NB4 (cell line): Measurements from ENCODE around the gene BTBD16.

Experiments
- DNase-seq: peaks from one replicate; pipeline ENCODE4 v3.0.0; 2010; ENCODE audit warnings: low read depth
- H3K4me3 ChIP-seq: one replicate; pipeline ENCODE4 v1.5.1; 2011; ENCODE audit warnings: mild to moderate bottlenecking, low read depth, low read length, moderate library complexity
- MAX ChIP-seq: IDR thresholded peaks from 2 replicates; pipeline ENCODE4 v1.6.1; 2011; ENCODE audit warnings: low read depth, low read length

The BTBD16 gene

GRCh38 chr10:122387572-122387971, 116.5 kb downstream of the BTBD16 start:
- TF ChIP-seq MAX = no peak
- no peak for DNase-seq
- no peak overlapping the region for H3K4me3 ChIP-seq
